GM10266 (cell line): ENCODE measurements around the gene TMEM179.

Experiments used
- DNase-seq: peaks from one replicate; pipeline ENCODE4 v3.0.0; 2012; ENCODE audit errors: extremely low spot score
- TF ChIP-seq, protein P1 (sequence below): IDR thresholded peaks from 2 replicates; pipeline ENCODE4 v1.5.1; 2012; ENCODE audit warnings: mild to moderate bottlenecking, low read depth; ENCODE audit not compliant: control insufficient read depth, insufficient read depth; ENCODE audit errors: missing control alignments

TMEM179 gene

DNA sequence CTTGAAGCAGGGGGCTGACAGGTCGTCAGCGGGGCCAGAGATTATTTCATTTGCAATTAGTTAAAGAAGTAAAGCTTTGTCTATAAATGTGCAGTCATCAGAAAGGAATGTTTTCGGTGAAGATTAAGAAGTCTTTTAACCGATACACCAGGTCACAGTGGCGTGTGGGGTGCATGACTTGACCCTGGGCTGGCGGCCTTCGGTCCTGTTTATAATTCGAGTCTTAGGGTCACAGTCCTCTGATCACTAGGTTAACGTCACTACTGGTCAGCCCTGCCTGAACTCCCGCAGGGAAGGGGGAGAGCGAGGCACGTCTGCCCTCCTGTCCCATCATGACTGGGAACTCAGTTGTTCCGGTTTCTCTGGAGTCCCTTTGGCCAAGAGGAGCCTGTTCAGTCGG, 30.0 kb downstream of the TMEM179 start:
- TF ChIP-seq, protein P1, sequence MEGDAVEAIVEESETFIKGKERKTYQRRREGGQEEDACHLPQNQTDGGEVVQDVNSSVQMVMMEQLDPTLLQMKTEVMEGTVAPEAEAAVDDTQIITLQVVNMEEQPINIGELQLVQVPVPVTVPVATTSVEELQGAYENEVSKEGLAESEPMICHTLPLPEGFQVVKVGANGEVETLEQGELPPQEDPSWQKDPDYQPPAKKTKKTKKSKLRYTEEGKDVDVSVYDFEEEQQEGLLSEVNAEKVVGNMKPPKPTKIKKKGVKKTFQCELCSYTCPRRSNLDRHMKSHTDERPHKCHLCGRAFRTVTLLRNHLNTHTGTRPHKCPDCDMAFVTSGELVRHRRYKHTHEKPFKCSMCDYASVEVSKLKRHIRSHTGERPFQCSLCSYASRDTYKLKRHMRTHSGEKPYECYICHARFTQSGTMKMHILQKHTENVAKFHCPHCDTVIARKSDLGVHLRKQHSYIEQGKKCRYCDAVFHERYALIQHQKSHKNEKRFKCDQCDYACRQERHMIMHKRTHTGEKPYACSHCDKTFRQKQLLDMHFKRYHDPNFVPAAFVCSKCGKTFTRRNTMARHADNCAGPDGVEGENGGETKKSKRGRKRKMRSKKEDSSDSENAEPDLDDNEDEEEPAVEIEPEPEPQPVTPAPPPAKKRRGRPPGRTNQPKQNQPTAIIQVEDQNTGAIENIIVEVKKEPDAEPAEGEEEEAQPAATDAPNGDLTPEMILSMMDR: no peak
- DNase-seq: no peak

DNA sequence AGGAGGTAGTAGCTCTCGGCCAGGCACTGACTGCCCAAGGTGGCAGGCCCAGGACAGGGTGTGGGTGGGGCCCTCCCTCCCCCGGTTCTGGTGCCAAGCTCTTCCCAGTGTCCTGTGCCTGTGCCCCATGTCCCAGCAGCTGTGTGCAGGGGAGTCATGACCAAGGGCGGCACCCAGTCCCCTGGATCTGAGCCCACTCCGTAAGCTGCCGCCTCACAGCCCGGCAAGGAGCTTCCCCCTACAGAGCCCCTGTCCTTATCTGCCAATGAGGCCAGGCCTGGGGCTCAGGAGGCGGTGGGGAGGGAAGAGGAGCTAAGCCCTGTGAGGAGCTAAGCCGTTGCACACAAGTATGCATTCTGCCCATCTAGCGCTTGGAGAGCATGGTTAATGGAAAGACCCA, 30.6 kb downstream of the TMEM179 start:
- TF ChIP-seq, protein P1: no peak
- DNase-seq: no peak

DNA sequence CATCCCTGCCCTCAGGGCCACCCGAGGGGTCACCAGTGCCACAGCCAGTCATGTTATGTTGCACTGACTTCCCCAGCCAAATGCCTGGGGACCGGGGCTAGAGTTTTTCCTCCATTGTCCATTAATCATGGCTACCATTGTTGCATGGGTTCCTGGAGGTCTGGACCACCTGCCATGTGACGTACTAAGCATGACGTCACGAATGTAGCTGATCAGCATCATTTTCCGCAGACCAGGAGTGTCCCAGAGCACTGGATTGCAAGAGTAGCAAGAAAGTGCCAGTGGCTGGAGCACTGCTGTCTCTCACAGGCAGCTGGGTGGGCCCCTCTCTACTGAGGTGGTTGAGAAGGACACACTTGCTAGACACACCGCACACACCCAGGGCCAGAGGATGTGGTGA, 31.9 kb downstream of the TMEM179 start:
- no peak for DNase-seq
- TF ChIP-seq, protein P1: no peak

DNA sequence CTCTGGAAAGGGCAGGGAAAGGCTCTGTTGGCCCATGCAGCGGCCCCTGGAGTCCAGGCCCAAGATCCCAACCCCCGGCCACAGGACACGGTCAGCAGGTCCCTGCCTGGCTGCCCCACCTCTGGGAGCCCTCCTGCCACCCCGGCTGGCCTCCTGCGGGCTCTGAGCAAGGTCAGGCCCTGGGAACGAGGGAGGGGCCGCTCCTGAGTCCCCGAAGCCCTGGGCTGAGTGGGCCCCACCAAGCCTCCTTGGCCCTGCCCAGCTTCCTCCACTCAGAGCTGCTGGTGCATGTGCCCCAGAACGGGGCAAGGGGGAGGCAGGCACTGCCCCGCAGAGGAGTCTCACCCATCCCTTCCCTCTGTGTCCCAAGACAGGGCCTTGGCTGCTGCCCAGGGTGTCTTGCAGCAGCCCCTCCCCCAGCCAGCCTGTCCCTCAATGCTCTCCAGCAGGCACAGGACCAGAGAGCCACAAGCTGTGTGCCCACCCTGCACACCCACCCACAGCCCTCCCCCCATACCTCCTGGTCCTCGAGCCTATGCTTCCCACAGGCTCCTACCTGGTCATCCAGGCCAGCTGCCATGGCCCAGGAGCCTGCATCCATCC, 32.4 kb downstream of the TMEM179 start:
- no peak for DNase-seq
- TF ChIP-seq, protein P1: no peak

DNA sequence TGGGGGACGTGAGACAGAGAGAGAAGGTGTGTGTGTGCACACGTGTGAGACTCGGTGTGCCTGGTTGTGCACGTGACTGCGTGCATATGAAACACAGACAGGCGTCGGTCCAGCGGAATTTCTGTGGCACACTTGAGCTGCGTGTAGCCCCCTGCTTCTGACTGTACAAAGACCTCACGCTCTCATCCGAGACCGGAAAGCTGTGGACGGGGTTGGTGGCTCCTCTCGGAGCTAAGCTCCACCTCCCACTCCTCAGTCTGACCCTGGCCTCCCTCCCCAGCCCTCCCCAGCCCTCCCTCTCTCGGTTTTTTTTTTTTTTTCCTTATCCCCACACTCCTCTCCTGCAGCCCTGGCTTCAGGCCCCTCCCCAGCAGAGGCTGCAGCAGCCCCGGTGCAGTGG, 33.3 kb downstream of the TMEM179 start:
- TF ChIP-seq, protein P1: no peak
- DNase-seq: no peak

DNA sequence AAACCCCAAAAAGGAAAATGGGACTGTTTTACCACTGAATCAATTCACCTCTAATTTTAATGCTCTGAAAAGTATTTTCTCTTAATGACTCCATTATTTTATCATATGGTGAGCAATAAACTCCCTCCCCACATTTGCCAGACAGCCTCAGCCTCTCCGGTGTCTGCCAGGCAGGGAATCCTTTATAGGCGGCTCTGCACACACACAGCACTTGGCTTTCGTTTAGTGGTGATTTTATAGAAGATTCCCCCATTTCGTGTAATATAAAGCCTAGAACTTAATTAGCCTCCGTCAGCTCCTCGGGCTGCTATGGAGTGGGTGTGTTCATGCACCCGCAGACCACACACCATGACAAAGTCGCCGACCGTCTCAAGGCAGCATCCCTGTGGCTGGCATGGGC, 35.1 kb downstream of the TMEM179 start:
- no peak for DNase-seq
- TF ChIP-seq, protein P1: no peak

DNA sequence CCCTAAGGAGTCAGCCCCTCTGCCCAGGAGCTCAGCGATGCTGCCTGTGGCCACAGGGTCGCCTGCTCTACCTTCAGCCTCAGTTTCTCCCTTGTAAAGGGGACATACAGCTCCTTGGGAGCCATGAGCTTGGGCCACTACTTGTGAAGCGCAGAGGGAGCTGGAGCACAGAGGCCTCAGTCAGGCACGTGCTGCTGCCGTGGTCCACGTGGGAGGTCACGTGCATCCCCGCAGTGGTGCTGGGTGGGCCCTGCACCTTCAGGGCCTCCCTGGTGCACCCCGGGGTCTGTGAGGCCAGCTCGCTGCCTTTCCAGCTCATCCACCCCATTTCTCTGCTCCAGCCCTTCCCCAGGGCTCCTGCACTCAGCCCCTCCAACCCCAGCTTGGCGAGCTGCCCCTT, 36.0 kb downstream of the TMEM179 start:
- TF ChIP-seq, protein P1: no peak

DNA sequence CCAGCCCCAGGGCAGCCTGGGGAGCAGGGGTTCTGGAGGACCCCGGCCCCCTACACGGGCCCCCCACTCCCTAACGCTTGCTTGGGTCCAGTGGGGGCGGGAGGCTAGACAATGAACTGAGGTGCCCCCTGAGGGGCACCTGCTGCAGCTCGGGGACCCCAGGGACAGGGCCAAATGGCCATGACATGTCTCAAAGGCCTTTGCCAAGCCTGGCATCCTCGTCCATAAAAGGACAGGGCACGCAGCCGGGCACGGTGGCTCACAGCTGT, 36.7 kb downstream of the TMEM179 start:
- TF ChIP-seq, protein P1: no peak
- DNase-seq: no peak

More for the DNA sequence above, 36.0 kb downstream of the TMEM179 start:
- no peak for DNase-seq
